Measurements from ENCODE around the gene DLG2. TPM values are rescaled to one million over a fixed set of nuclear protein-coding genes. Genes with fewer than 3 reads are reported as not detected.

DLG2 gene
- total RNA-seq, 2 donors from 2014 or later: 3.8 to 16.4 TPM

- Histone ChIP-seq H3K4me3 (no peak overlapping the region), H3K36me3 (no peaks in the 10 kb centered on the region), H3K9me3 (no peaks in the 10 kb centered on the region), H3K27me3 (replicated peaks; ENCODE audit: insufficient read depth) (no peaks in the 10 kb centered on the region), H3K27ac (no peak overlapping the region), H3K4me1 (ENCODE audit: control insufficient read depth in 1 of 2, low read depth in 2 of 2) (peaks cover 0 to 5% of the 10 kb centered on the region in 2 donors)
- DNase-seq (ENCODE audit: low spot score) (no peak), ATAC-seq (ENCODE audit: insufficient number of reproducible peaks, low FRiP score, low read depth) (no peak)
- TF ChIP-seq CTCF (IDR thresholded peaks at IDR 0.05): no peak
Measured at GRCh38 chr11:85539029-85539689, 88.0 kb downstream of the DLG2 start.

GRCh38 chr11:85536438-85536837, 90.7 kb downstream of the DLG2 start:
- Histone ChIP-seq H3K36me3 (no peaks in the 10 kb centered on the region), H3K4me3 (no peak overlapping the region), H3K4me1 (ENCODE audit: control insufficient read depth in 1 of 2, low read depth in 2 of 2) (peaks cover under 1 to 5% of the 10 kb centered on the region in 2 donors), H3K27me3 (replicated peaks; ENCODE audit: insufficient read depth) (no peaks in the 10 kb centered on the region), H3K27ac (no peak overlapping the region), H3K9me3 (no peaks in the 10 kb centered on the region)
- ATAC-seq (ENCODE audit: insufficient number of reproducible peaks, low FRiP score, low read depth): no peak
- no peak for DNase-seq (ENCODE audit: low spot score)
- TF ChIP-seq CTCF (IDR thresholded peaks at IDR 0.05): no peak

- H3K27ac ChIP-seq: no peak overlapping the region
- no peak for TF ChIP-seq CTCF (IDR thresholded peaks at IDR 0.05)
- no peaks in the 10 kb centered on the region for H3K36me3 ChIP-seq
- H3K4me1 ChIP-seq (ENCODE audit: control insufficient read depth in 1 of 2, low read depth in 2 of 2): peaks cover 0 to 3% of the 10 kb centered on the region in 2 donors
- ATAC-seq (ENCODE audit: insufficient number of reproducible peaks, low FRiP score, low read depth) (no peak), DNase-seq (ENCODE audit: low spot score) (no peak)
- H3K9me3 ChIP-seq: no peaks in the 10 kb centered on the region
- no peaks in the 10 kb centered on the region for H3K27me3 ChIP-seq (replicated peaks; ENCODE audit: insufficient read depth)
- no peak overlapping the region for H3K4me3 ChIP-seq
Measured at GRCh38 chr11:85534806-85535205, 92.3 kb downstream of the DLG2 start.

GRCh38 chr11:85531191-85531897, 95.8 kb downstream of the DLG2 start:
- peaks cover 0 to 3% of the 10 kb centered on the region in 2 donors for H3K4me1 ChIP-seq (ENCODE audit: control insufficient read depth in 1 of 2, low read depth in 2 of 2)
- no peak overlapping the region for H3K4me3 ChIP-seq
- H3K36me3 ChIP-seq: no peaks in the 10 kb centered on the region
- no peak overlapping the region for H3K27ac ChIP-seq
- DNase-seq (ENCODE audit: low spot score): no peak
- TF ChIP-seq CTCF (IDR thresholded peaks at IDR 0.05): no peak
- no peak for ATAC-seq (ENCODE audit: insufficient number of reproducible peaks, low FRiP score, low read depth)
- no peaks in the 10 kb centered on the region for H3K27me3 ChIP-seq (replicated peaks; ENCODE audit: insufficient read depth)
- H3K9me3 ChIP-seq: no peaks in the 10 kb centered on the region

GRCh38 chr11:85530634-85531033, 96.5 kb downstream of the DLG2 start:
- DNase-seq (ENCODE audit: low spot score) (no peak), ATAC-seq (ENCODE audit: insufficient number of reproducible peaks, low FRiP score, low read depth) (no peak)
- H3K36me3 ChIP-seq: no peaks in the 10 kb centered on the region
- no peak overlapping the region for H3K4me3 ChIP-seq
- H3K4me1 ChIP-seq (ENCODE audit: control insufficient read depth in 1 of 2, low read depth in 2 of 2): peaks cover 0 to 3% of the 10 kb centered on the region in 2 donors
- H3K27me3 ChIP-seq (replicated peaks; ENCODE audit: insufficient read depth): no peaks in the 10 kb centered on the region
- no peaks in the 10 kb centered on the region for H3K9me3 ChIP-seq
- H3K27ac ChIP-seq: no peak overlapping the region
- no peak for TF ChIP-seq CTCF (IDR thresholded peaks at IDR 0.05)

All from thoracic aorta (tissue), 2 donors.